GM23248 (cell line): ENCODE data around the gene HMGXB3. TPM values are rescaled to one million over a fixed set of nuclear protein-coding genes. Genes with fewer than 3 reads are reported as not detected.

Source experiments
- DNase-seq: peaks from one replicate; pipeline ENCODE4 v3.0.0-alpha.2; 2015
- H2AFZ ChIP-seq: fragments of 200-600 bp; sonication (generic); 2 replicates; pipeline ENCODE4 v1.6.1; 2016; ENCODE audit warnings: antibody characterized with exemption
- H3F3A ChIP-seq: fragments of 200-600 bp; sonication (generic); 2 replicates; pipeline ENCODE4 v1.6.1; 2016; ENCODE audit warnings: mild to moderate bottlenecking, antibody characterized with exemption, mixed run types; ENCODE audit not compliant: insufficient read depth
- H3K27ac ChIP-seq: fragments of 200-600 bp; sonication (generic); 2 replicates; pipeline ENCODE4 v1.5.1; 2016; ENCODE audit warnings: mild to moderate bottlenecking
- H3K27me3 ChIP-seq: fragments of 200-600 bp; sonication (generic); replicated peaks from 2 replicates; pipeline ENCODE4 v1.6.1; 2016; ENCODE audit warnings: mild to moderate bottlenecking; ENCODE audit not compliant: insufficient read depth
- H3K36me3 ChIP-seq: fragments of 200-600 bp; sonication (generic); 2 replicates; pipeline ENCODE4 v1.6.1; 2016; ENCODE audit warnings: low read depth, mild to moderate bottlenecking
- H3K4me1 ChIP-seq: fragments of 200-600 bp; sonication (generic); 2 replicates; pipeline ENCODE4 v1.6.1; 2016; ENCODE audit warnings: mild to moderate bottlenecking; ENCODE audit not compliant: insufficient read depth
- H3K4me2 ChIP-seq: fragments of 200-600 bp; sonication (generic); one replicate; pipeline ENCODE4 v1.6.1; 2016; ENCODE audit warnings: mild to moderate bottlenecking; ENCODE audit not compliant: unreplicated experiment
- H3K4me3 ChIP-seq: fragments of 200-600 bp; sonication (generic); 2 replicates; pipeline ENCODE4 v1.5.1; 2016; ENCODE audit warnings: mild to moderate bottlenecking
- H3K79me2 ChIP-seq: fragments of 200-600 bp; sonication (generic); 2 replicates; pipeline ENCODE4 v1.6.1; 2016; ENCODE audit warnings: mild to moderate bottlenecking; ENCODE audit not compliant: insufficient read depth
- H3K9ac ChIP-seq: fragments of 200-600 bp; sonication (generic); 2 replicates; pipeline ENCODE4 v1.6.1; 2016; ENCODE audit warnings: mild to moderate bottlenecking
- H3K9me2 ChIP-seq: fragments of 200-600 bp; sonication (generic); 2 replicates; pipeline ENCODE4 v1.6.1; 2016; ENCODE audit warnings: mixed run types, mild to moderate bottlenecking, moderate library complexity; ENCODE audit not compliant: insufficient read depth
- H3K9me3 ChIP-seq: fragments of 200-600 bp; sonication (generic); one replicate; pipeline ENCODE4 v1.6.1; 2017; ENCODE audit warnings: low read depth
- H4K20me1 ChIP-seq: fragments of 200-600 bp; sonication (generic); 2 replicates; pipeline ENCODE4 v1.6.0; 2016; ENCODE audit not compliant: insufficient read depth
- EZH2 ChIP-seq: fragments of 200-600 bp; sonication (generic); IDR thresholded peaks from 2 replicates; pipeline ENCODE4 v1.6.1; 2018; ENCODE audit warnings: antibody characterized with exemption, mild to moderate bottlenecking; ENCODE audit not compliant: insufficient read depth, poor library complexity, severe bottlenecking
- EZH2phosphoT487 ChIP-seq: fragments of 200-600 bp; sonication (generic); IDR thresholded peaks from 2 replicates; pipeline ENCODE4 v1.6.1; 2018; ENCODE audit warnings: antibody characterized with exemption, moderate library complexity, mild to moderate bottlenecking, low read depth; ENCODE audit not compliant: insufficient read depth
- WGBS, 2 experiments: methylation state at CpG; one replicate each; pipeline ENCODE4 v1.1.6; 2015 to 2017; ENCODE audit warnings: low lambda C conversion rate in 2 of 2, low coverage in 1 of 2; ENCODE audit errors: missing lambda C conversion rate in 2 of 2; 5-methylcytosine and 5-hydroxymethylcytosine counted together
- in situ Hi-C: fragments of 300-500 bp; cut with MboI; formaldehyde crosslinking; loops from 2 replicates; pipeline ENCODE4 v1.15.0; 2020
- polyA plus RNA-seq: library from polyadenylated mRNA; unstranded; fragments of >200 nt; fragmentation: Nextera tagmentation; extraction: Ambion mirVana; gene quantifications from 2 replicates; pipeline ENCODE4 v1.2.1, GENCODE V29; 2016
- total RNA-seq: library from RNA; depleted of rRNA; stranded (reverse); fragments of >200 nt; shearing (Covaris generic); gene quantifications from 2 replicates; pipeline ENCODE4 v1.2.3, GENCODE V29; 2014

Gene HMGXB3
- total and polyA plus RNA-seq, 2 experiments from 2014 or later, result 13.6 to 46.5 TPM

DNA sequence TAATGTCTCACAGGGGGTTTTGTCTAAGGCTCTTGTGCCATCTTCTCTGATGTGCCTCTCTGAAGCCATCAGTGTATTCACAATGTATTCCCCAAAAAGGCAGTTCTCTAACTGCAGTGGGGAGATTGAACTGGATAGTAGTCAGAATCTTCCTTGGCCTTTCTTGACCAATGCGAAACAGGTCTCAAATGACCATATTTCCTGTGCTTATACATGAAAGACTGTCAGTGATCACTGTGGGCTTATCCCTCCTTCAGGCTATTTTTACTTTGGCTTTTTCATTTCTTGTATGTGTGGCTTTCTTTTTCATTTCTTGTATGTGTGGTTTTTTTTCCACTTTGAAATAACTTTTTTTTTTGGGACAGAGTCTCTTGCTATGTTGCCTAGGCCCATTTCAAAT lies 19.7 kb downstream of the HMGXB3 start:
- Histone ChIP-seq H3K4me3 (no peak overlapping the region), H3K36me3 (peaks cover 71% of the 10 kb centered on the region), H4K20me1 (no peaks in the 10 kb centered on the region), H2AFZ (no peak overlapping the region), H3K4me1 (peaks cover 40% of the 10 kb centered on the region), H3K9ac (no peak overlapping the region), H3K9me3 (no peaks in the 10 kb centered on the region), H3K9me2 (no peaks in the 10 kb centered on the region), H3K4me2 (no peak overlapping the region), H3K27ac (no peak overlapping the region), H3K27me3 (no peaks in the 10 kb centered on the region), H3F3A (peaks cover 74% of the 10 kb centered on the region), H3K79me2 (peaks cover 55% of the 10 kb centered on the region)
- in situ Hi-C loops, result no loop called here
- WGBS, 2 experiments, result 100% methylated on average over 1 of the region's 1 CpG
- no peak for DNase-seq
- TF ChIP-seq EZH2 (no peak), EZH2phosphoT487 (no peak)

DNA sequence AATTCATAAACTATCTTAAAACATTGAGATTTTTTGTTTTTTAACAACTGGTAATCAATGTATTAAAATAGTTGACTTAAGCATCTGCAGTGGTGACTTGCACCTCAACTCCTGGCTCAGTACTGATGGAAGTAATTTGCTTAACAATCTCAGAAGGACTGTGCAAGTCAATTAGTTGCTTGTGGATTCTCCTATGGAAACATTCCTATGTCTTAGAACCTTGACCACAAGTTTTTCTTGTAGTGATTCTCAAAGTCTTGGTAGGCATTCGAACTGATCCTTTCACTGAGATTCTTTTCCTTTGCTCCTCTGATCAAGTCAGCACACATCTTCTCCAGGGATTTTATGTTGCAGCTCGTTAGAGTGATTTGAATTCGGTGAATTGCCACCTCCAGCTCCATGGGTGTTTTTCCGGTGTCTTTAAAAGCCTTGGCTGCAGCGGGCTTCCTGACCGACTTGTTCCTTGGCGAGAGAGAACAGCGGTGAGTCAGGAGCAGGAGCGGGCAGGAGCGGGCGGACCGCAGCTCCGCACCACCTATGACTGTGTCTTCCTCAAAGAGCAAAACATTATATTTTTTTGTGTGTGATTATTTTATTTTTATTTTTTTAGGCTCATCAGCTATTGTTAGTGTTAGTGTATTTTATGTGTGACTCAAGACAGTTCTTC lies 21.1 kb downstream of the HMGXB3 start:
- 62 to 76% methylated on average over 13 of the region's 13 CpGs for WGBS, 2 experiments
- Histone ChIP-seq H3K9ac (peak overlapping the region; percentile 0; the same call in 1 of the 2 replicates), H3K4me3 (no peak overlapping the region), H3K27me3 (no peaks in the 10 kb centered on the region), H3K4me1 (peaks cover 40% of the 10 kb centered on the region), H4K20me1 (no peaks in the 10 kb centered on the region), H3K36me3 (peaks cover 65% of the 10 kb centered on the region), H3K9me3 (no peaks in the 10 kb centered on the region), H3K4me2 (peak overlapping the region; percentile 70), H3F3A (peaks cover 62% of the 10 kb centered on the region), H3K79me2 (peaks cover 55% of the 10 kb centered on the region), H3K27ac (peak overlapping the region; percentile 57), H3K9me2 (no peaks in the 10 kb centered on the region), H2AFZ (no peak overlapping the region)
- no peak for TF ChIP-seq EZH2phosphoT487
- TF ChIP-seq EZH2, result no peak
- in situ Hi-C loops, result no loop called here
- DNase-seq, result peak; percentile 54

DNA sequence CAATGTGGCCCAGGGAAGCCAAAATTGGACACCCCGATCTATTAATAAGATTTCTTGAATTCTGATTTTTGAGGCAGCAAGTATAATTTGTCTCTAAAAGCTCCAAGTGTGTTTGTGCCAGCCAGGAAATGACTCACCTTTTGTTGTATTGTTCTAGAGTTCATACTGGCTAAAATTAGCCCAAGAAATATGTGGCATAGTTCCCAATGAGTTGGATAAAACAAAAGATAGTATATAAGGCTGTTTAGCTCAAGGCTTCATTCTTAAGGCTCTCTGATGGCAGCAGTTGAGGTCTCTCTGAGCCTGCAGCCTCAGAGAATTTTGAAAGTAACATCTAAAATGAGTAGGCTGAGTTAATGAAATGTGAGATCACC lies 21.6 kb downstream of the HMGXB3 start:
- Histone ChIP-seq H3K4me1 (peaks cover 36% of the 10 kb centered on the region), H3K9ac (peak overlapping the region; percentile 10; the same call in 1 of the 2 replicates), H2AFZ (no peak overlapping the region), H3K27me3 (no peaks in the 10 kb centered on the region), H3K36me3 (peaks cover 60% of the 10 kb centered on the region), H3F3A (peaks cover 58% of the 10 kb centered on the region), H4K20me1 (no peaks in the 10 kb centered on the region), H3K9me3 (no peaks in the 10 kb centered on the region), H3K79me2 (peaks cover 54% of the 10 kb centered on the region), H3K4me3 (peak overlapping the region; percentile 19; the same call in 1 of the 2 replicates), H3K9me2 (no peaks in the 10 kb centered on the region), H3K27ac (peak overlapping the region; percentile 57), H3K4me2 (peak overlapping the region; percentile 70)
- WGBS, 2 experiments, result 35 to 42% methylated on average over 1 of the region's 1 CpG
- in situ Hi-C loops, result no loop called here
- TF ChIP-seq EZH2phosphoT487 (no peak), EZH2 (no peak)
- DNase-seq, result peak; percentile 95

DNA sequence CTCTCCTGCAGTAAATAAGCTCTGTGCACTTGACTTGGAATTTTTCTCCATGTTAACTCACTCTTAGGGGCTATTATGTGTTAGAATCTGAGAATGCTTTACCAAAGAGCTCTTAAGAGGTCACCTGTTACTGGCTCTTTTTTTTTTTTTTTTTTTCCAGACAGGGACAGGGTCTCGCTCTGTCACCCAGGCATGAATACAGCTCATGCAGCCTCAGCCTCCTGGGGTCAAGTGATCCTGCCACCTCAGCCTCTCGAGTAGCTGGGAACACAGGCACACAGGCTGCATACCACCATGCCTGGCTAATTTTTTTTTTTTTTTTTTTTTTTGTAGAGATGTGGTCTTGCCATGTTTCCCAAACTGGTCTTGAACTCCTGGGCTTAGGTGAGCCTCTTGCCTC lies 22.1 kb downstream of the HMGXB3 start:
- H3K4me2 ChIP-seq, result peak overlapping the region; percentile 70
- no peaks in the 10 kb centered on the region for H4K20me1 ChIP-seq
- DNase-seq, result no peak
- peaks cover 59% of the 10 kb centered on the region for H3K36me3 ChIP-seq
- no peaks in the 10 kb centered on the region for H3K27me3 ChIP-seq
- peak overlapping the region; percentile 57 for H3K27ac ChIP-seq
- TF ChIP-seq EZH2, result no peak
- no peak for TF ChIP-seq EZH2phosphoT487
- H3F3A ChIP-seq, result peaks cover 53% of the 10 kb centered on the region
- H3K9me3 ChIP-seq, result no peaks in the 10 kb centered on the region
- peaks cover 49% of the 10 kb centered on the region for H3K79me2 ChIP-seq
- peak overlapping the region; percentile 19; the same call in 1 of the 2 replicates for H3K4me3 ChIP-seq
- H3K4me1 ChIP-seq, result peaks cover 31% of the 10 kb centered on the region
- WGBS, 2 experiments, result 76 to 83% methylated on average over 2 of the region's 2 CpGs
- peak overlapping the region; percentile 10; the same call in 1 of the 2 replicates for H3K9ac ChIP-seq
- H2AFZ ChIP-seq, result no peak overlapping the region
- in situ Hi-C loops, result no loop called here
- H3K9me2 ChIP-seq, result no peaks in the 10 kb centered on the region
